ENCODE measurements around the gene BRICD5.
"Not testable (repeated sequence)": the region's sequence is repeated elsewhere in the genome, so short reads cannot be mapped to it uniquely, and the experiment has no call there.

GRCh38 chr16:2240331-2240730, 29.7 kb upstream of the BRICD5 start:
- TF ChIP-seq POLR2A (IDR thresholded peaks at IDR 0.05; ENCODE audit: low read depth, low read length); TAF1 (IDR thresholded peaks at IDR 0.05; ENCODE audit: low read depth, low read length); POLR2AphosphoS5 (IDR thresholded peaks at IDR 0.05; ENCODE audit: low read depth, low read length); PAX5 (IDR thresholded peaks at IDR 0.05; ENCODE audit: insufficient read depth, low read length, severe bottlenecking): not testable (repeated sequence)

Measured in GM12891 (cell line).